NB4 (cell line): ENCODE measurements around the gene HOXC6.

Experiments
- DNase-seq: peaks from one replicate; pipeline ENCODE4 v3.0.0; 2010; ENCODE audit warnings: low read depth
- H3K4me3 ChIP-seq: one replicate; pipeline ENCODE4 v1.5.1; 2011; ENCODE audit warnings: mild to moderate bottlenecking, low read depth, low read length, moderate library complexity
- CTCF ChIP-seq: IDR thresholded peaks from one replicate; pipeline ENCODE4 v1.5.1; 2012; ENCODE audit warnings: low read depth, low read length
- MAX ChIP-seq: IDR thresholded peaks from 2 replicates; pipeline ENCODE4 v1.6.1; 2011; ENCODE audit warnings: low read depth, low read length
- MYC ChIP-seq: IDR thresholded peaks from 2 replicates; pipeline ENCODE4 v1.6.1; 2011; ENCODE audit warnings: low read depth, low read length
- POLR2A ChIP-seq: IDR thresholded peaks from 2 replicates; pipeline ENCODE4 v1.6.1; 2011; ENCODE audit warnings: mild to moderate bottlenecking; ENCODE audit not compliant: insufficient read length; ENCODE audit errors: extremely low read depth

HOXC6 gene

GRCh38 chr12:53994009-53994263, 34.3 kb upstream of the HOXC6 start:
- no peak overlapping the region for H3K4me3 ChIP-seq
- TF ChIP-seq CTCF, result no peak
- no peak for TF ChIP-seq MAX

GRCh38 chr12:53994264-53995001, 33.8 kb upstream of the HOXC6 start:
- DNase-seq, result peak; percentile 67
- peak overlapping the region; percentile 55 for H3K4me3 ChIP-seq
- TF ChIP-seq POLR2A (no peak), MYC (no peak), MAX (no peak), CTCF (no peak)

More at GRCh38 chr12:53994009-53994263, 34.3 kb upstream of the HOXC6 start:
- DNase-seq, result no peak

- no peak for DNase-seq
- TF ChIP-seq MYC (no peak), POLR2A (no peak), MAX (no peak), CTCF (no peak)
- peak overlapping the region; percentile 55 for H3K4me3 ChIP-seq
Measured at GRCh38 chr12:53995002-53995377, 33.2 kb upstream of the HOXC6 start.

- peak overlapping the region; percentile 55 for H3K4me3 ChIP-seq
- DNase-seq, result peak; percentile 90
- TF ChIP-seq CTCF, result no peak
- no peak for TF ChIP-seq MYC
Measured at GRCh38 chr12:53995378-53996239, 32.6 kb upstream of the HOXC6 start.

- TF ChIP-seq POLR2A (no peak), CTCF (no peak), MAX (no peak), MYC (no peak)
- DNase-seq, result no peak
- peak overlapping the region; percentile 55 for H3K4me3 ChIP-seq
Measured at GRCh38 chr12:53996240-53997203, 31.7 kb upstream of the HOXC6 start.
